Hepatocyte (in vitro differentiated cells): Measurements from ENCODE around the gene RNF182. TPM values are rescaled to one million over a fixed set of nuclear protein-coding genes. Genes with fewer than 3 reads are reported as not detected.

Experiments used
- DNase-seq: peaks from one replicate; pipeline ENCODE4 v3.0.0-alpha.2; 2016; ENCODE audit warnings: low spot score
- H2AFZ ChIP-seq: fragments of 200-600 bp; sonication (generic); 2 replicates; pipeline ENCODE4 v1.6.0; 2016; ENCODE audit warnings: antibody characterized with exemption, mild to moderate bottlenecking
- H3K27ac ChIP-seq: fragments of 200-600 bp; sonication (generic); 2 replicates; pipeline ENCODE4 v1.5.1; 2016; ENCODE audit warnings: mild to moderate bottlenecking
- H3K27me3 ChIP-seq: fragments of 200-600 bp; sonication (generic); 2 replicates; pipeline ENCODE4 v1.6.1; 2016
- H3K36me3 ChIP-seq: fragments of 200-600 bp; sonication (generic); replicated peaks from 2 replicates; pipeline ENCODE4 v1.5.1; 2016; ENCODE audit warnings: low read depth; ENCODE audit not compliant: insufficient read depth
- H3K4me1 ChIP-seq: fragments of 200-600 bp; sonication (generic); 2 replicates; pipeline ENCODE4 v1.5.1; 2016; ENCODE audit warnings: mild to moderate bottlenecking, moderate library complexity; ENCODE audit not compliant: insufficient read depth
- H3K4me2 ChIP-seq: fragments of 200-600 bp; sonication (generic); 2 replicates; pipeline ENCODE4 v1.6.0; 2016
- H3K4me3 ChIP-seq: fragments of 200-600 bp; sonication (generic); 2 replicates; pipeline ENCODE4 v1.5.1; 2016; ENCODE audit warnings: mild to moderate bottlenecking
- H3K79me2 ChIP-seq: fragments of 200-600 bp; sonication (generic); 2 replicates; pipeline ENCODE4 v1.6.0; 2017; ENCODE audit warnings: mild to moderate bottlenecking
- H3K9me2 ChIP-seq: fragments of 200-600 bp; sonication (generic); replicated peaks from 2 replicates; pipeline ENCODE4 v1.6.0; 2017; ENCODE audit warnings: mild to moderate bottlenecking; ENCODE audit not compliant: insufficient read depth
- H3K9me3 ChIP-seq: fragments of 200-600 bp; sonication (generic); 2 replicates; pipeline ENCODE4 v1.5.1; 2016; ENCODE audit warnings: low read depth, mild to moderate bottlenecking
- H4K20me1 ChIP-seq: fragments of 200-600 bp; sonication (generic); 2 replicates; pipeline ENCODE4 v1.6.0; 2016; ENCODE audit warnings: mild to moderate bottlenecking; ENCODE audit not compliant: insufficient read depth, poor library complexity, severe bottlenecking
- CTCF ChIP-seq: fragments of 200-600 bp; sonication (generic); IDR thresholded peaks from 2 replicates; pipeline ENCODE4 v1.5.1; 2016; ENCODE audit warnings: antibody characterized with exemption, mild to moderate bottlenecking; ENCODE audit not compliant: poor library complexity
- EZH2 ChIP-seq: fragments of 200-600 bp; sonication (generic); IDR thresholded peaks from 2 replicates; pipeline ENCODE4 v1.6.1; 2016; ENCODE audit warnings: antibody characterized with exemption, mild to moderate bottlenecking, borderline replicate concordance
- EZH2phosphoT487 ChIP-seq: fragments of 200-600 bp; sonication (generic); IDR thresholded peaks from one replicate; pipeline ENCODE4 v1.6.1; 2018; ENCODE audit warnings: antibody characterized with exemption, mild to moderate bottlenecking, low read depth, moderate library complexity; ENCODE audit not compliant: unreplicated experiment, severe bottlenecking
- WGBS: methylation state at CpG from one replicate; pipeline ENCODE4 v1.1.6; 2016; ENCODE audit warnings: low lambda C conversion rate; ENCODE audit errors: missing lambda C conversion rate; 5-methylcytosine and 5-hydroxymethylcytosine counted together
- polyA plus RNA-seq: library from polyadenylated mRNA; unstranded; fragments of >200 nt; fragmentation: Nextera tagmentation; extraction: Ambion mirVana; gene quantifications from 2 replicates; pipeline ENCODE4 v1.2.1, GENCODE V29; 2016
- total RNA-seq: library from RNA; depleted of rRNA; stranded (reverse); fragments of >200 nt; gene quantifications from 2 replicates; pipeline ENCODE4 v1.2.3, GENCODE V29; 2014

The RNF182 gene
- total and polyA plus RNA-seq, 2 experiments from 2014 or later = 2.0 TPM; not detected in 1

- Histone ChIP-seq H2AFZ (no peak overlapping the region), H4K20me1 (no peaks in the 10 kb centered on the region), H3K4me1 (no peaks in the 10 kb centered on the region), H3K79me2 (no peaks in the 10 kb centered on the region), H3K9me3 (no peaks in the 10 kb centered on the region), H3K4me3 (no peak overlapping the region), H3K27me3 (peaks cover 10% of the 10 kb centered on the region), H3K4me2 (no peak overlapping the region), H3K27ac (no peak overlapping the region), H3K36me3 (no peaks in the 10 kb centered on the region), H3K9me2 (no peaks in the 10 kb centered on the region)
- no peak for DNase-seq
- TF ChIP-seq EZH2 (no peak), CTCF (no peak), EZH2phosphoT487 (no peak)
- WGBS = 90% methylated on average over 2 of the region's 2 CpGs
Measured at GRCh38 chr6:13910443-13910842, 14.3 kb upstream of the RNF182 start.

- Histone ChIP-seq H3K79me2 (no peaks in the 10 kb centered on the region), H2AFZ (no peak overlapping the region), H3K27me3 (peaks cover 10% of the 10 kb centered on the region), H3K36me3 (no peaks in the 10 kb centered on the region), H3K4me1 (peaks cover 6% of the 10 kb centered on the region), H3K27ac (no peak overlapping the region), H3K4me2 (no peak overlapping the region), H3K9me3 (no peaks in the 10 kb centered on the region), H3K9me2 (no peaks in the 10 kb centered on the region), H4K20me1 (no peaks in the 10 kb centered on the region), H3K4me3 (no peak overlapping the region)
- no peak for TF ChIP-seq EZH2phosphoT487
- TF ChIP-seq CTCF = no peak
- TF ChIP-seq EZH2 = no peak
- WGBS = 79% methylated on average over 2 of the region's 2 CpGs
- no peak for DNase-seq
Measured at GRCh38 chr6:13911337-13911736, 13.4 kb upstream of the RNF182 start.

- Histone ChIP-seq H3K27me3 (no peaks in the 10 kb centered on the region), H3K4me2 (peak overlapping the region; percentile 8), H2AFZ (no peak overlapping the region), H4K20me1 (no peaks in the 10 kb centered on the region), H3K9me3 (no peaks in the 10 kb centered on the region), H3K27ac (no peak overlapping the region), H3K4me3 (no peak overlapping the region), H3K36me3 (no peaks in the 10 kb centered on the region), H3K4me1 (peaks cover 11% of the 10 kb centered on the region), H3K79me2 (no peaks in the 10 kb centered on the region), H3K9me2 (no peaks in the 10 kb centered on the region)
- WGBS = 81% methylated on average over 8 of the region's 8 CpGs
- no peak for DNase-seq
- no peak for TF ChIP-seq EZH2phosphoT487
- no peak for TF ChIP-seq CTCF
- TF ChIP-seq EZH2 = no peak
Measured at GRCh38 chr6:13913226-13914001, 11.3 kb upstream of the RNF182 start.
